ENCODE measurements around the gene ABHD4. TPM values are rescaled to one million over a fixed set of nuclear protein-coding genes. Genes with fewer than 3 reads are reported as not detected.
"Not testable (repeated sequence)": the region's sequence is repeated elsewhere in the genome, so short reads cannot be mapped to it uniquely, and the experiment has no call there.

Gene ABHD4
- total RNA-seq, 4 donors from 2014 or later, result 18.7 to 42.3 (median 27.7) TPM

DNA sequence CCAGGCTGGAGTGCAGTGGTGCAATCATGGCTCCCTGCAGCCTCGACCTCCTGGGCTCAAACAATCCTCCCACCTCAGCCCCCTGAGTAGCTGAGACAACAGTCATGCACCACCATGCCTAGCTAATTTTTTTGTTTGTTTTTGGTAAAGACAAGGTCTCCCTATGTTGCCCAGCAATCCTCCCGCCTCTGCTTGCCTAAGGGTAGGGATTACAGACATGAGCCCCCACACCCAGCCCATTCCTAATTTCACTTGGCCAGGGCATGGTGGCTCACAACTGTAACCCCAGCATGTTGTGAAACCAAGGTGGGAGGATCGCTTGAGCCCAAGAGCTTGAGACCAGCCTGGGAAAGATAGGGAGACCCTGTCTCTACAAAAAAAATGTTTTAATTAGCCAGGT is 18.2 kb upstream of the ABHD4 start:
- TF ChIP-seq POLR2A (IDR thresholded peaks at IDR 0.05; ENCODE audit: low read depth) (no peak), POLR2AphosphoS5 (IDR thresholded peaks at IDR 0.05) (no peak), EP300 (IDR thresholded peaks at IDR 0.05) (no peak)
- TF ChIP-seq, protein P1, sequence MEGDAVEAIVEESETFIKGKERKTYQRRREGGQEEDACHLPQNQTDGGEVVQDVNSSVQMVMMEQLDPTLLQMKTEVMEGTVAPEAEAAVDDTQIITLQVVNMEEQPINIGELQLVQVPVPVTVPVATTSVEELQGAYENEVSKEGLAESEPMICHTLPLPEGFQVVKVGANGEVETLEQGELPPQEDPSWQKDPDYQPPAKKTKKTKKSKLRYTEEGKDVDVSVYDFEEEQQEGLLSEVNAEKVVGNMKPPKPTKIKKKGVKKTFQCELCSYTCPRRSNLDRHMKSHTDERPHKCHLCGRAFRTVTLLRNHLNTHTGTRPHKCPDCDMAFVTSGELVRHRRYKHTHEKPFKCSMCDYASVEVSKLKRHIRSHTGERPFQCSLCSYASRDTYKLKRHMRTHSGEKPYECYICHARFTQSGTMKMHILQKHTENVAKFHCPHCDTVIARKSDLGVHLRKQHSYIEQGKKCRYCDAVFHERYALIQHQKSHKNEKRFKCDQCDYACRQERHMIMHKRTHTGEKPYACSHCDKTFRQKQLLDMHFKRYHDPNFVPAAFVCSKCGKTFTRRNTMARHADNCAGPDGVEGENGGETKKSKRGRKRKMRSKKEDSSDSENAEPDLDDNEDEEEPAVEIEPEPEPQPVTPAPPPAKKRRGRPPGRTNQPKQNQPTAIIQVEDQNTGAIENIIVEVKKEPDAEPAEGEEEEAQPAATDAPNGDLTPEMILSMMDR (IDR thresholded peaks at IDR 0.05), result no peak
- peaks cover under 1 to 5% (median 3%) of the 10 kb centered on the region in 4 donors for H3K36me3 ChIP-seq
- 88% methylated on average over 3 of the region's 3 CpGs for WGBS
- H3K4me3 ChIP-seq, result no peak overlapping the region
- no peaks in the 10 kb centered on the region for H3K9me3 ChIP-seq
- peaks cover 11 to 30% (median 16%) of the 10 kb centered on the region in 4 donors for H3K4me1 ChIP-seq
- H3K27me3 ChIP-seq, result no peaks in the 10 kb centered on the region
- no peak overlapping the region for H3K27ac ChIP-seq (replicated peaks in 1 of 4)
- intact Hi-C loops (cut with DNase I), result no loop called here
- no peak for DNase-seq (ENCODE audit: extremely low spot score)

GRCh38 chr14:22580625-22581024 is 17.5 kb upstream of the ABHD4 start:
- no peaks in the 10 kb centered on the region for H3K27me3 ChIP-seq
- H3K27ac ChIP-seq (replicated peaks in 1 of 4), result no peak overlapping the region
- no peak for DNase-seq (ENCODE audit: extremely low spot score)
- peaks cover 12 to 37% (median 23%) of the 10 kb centered on the region in 4 donors for H3K4me1 ChIP-seq
- 73% methylated on average over 2 of the region's 2 CpGs for WGBS
- no peak for TF ChIP-seq EP300 (IDR thresholded peaks at IDR 0.05)
- no peak for TF ChIP-seq POLR2AphosphoS5 (IDR thresholded peaks at IDR 0.05)
- TF ChIP-seq, protein P1 (IDR thresholded peaks at IDR 0.05), result no peak
- TF ChIP-seq POLR2A (IDR thresholded peaks at IDR 0.05; ENCODE audit: low read depth), result no peak
- H3K9me3 ChIP-seq, result no peaks in the 10 kb centered on the region
- no peak overlapping the region for H3K4me3 ChIP-seq
- intact Hi-C loops (cut with DNase I), result no loop called here
- peaks cover 0 to 5% (median 0%) of the 10 kb centered on the region in 4 donors for H3K36me3 ChIP-seq

DNA sequence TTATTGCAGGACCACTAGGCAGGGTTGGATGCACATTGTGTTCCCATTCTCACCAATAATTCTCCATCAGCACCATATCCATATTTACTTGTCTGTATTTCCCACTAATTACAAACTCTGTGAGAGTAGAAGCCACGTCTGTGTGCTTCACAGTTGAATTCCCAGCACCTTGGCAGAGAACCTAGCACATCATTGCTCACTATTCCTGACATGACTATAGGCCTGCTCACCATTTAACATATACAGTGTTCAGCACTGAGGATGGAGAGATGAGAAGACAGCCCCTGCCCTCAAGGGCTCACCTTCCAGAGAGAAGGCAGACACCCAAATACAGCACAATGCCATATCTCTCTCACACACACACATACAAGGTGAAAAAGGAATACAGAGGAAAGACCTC is 14.1 kb upstream of the ABHD4 start:
- 71% methylated on average over 1 of the region's 1 CpG for WGBS
- Histone ChIP-seq H3K27ac (replicated peaks in 1 of 4) (no peak overlapping the region), H3K36me3 (peaks cover 0 to 5% (median 0%) of the 10 kb centered on the region in 4 donors), H3K27me3 (no peaks in the 10 kb centered on the region), H3K4me1 (peaks cover 25 to 54% (median 47%) of the 10 kb centered on the region in 4 donors), H3K4me3 (no peak overlapping the region), H3K9me3 (no peaks in the 10 kb centered on the region)
- intact Hi-C loops (cut with DNase I), result no loop called here
- no peak for DNase-seq (ENCODE audit: extremely low spot score)
- TF ChIP-seq EP300 (IDR thresholded peaks at IDR 0.05) (no peak), POLR2A (IDR thresholded peaks at IDR 0.05; ENCODE audit: low read depth) (no peak), POLR2AphosphoS5 (IDR thresholded peaks at IDR 0.05) (no peak)
- TF ChIP-seq, protein P1 (IDR thresholded peaks at IDR 0.05), result no peak

DNA sequence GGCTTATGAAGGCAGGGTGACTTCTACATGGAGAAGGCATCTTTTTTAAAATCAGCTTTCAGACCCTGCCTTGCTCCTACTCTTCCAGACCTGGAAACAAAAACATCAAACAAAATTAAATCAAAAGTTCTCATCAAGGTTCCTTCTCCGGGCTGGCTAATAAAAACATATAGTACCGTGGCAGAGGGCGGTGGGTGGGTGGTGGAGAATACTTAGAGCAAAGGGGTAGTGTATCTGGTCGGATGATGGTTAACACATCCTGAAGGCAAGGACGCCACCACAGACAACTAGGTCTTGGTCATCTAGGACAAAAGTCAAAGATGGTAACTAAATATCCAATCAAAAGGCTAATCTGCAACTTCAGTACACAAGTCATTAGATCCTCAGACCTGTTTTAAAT is 10.9 kb upstream of the ABHD4 start:
- 94% methylated on average over 5 of the region's 5 CpGs for WGBS
- Histone ChIP-seq H3K4me3 (no peak overlapping the region), H3K36me3 (no peaks in the 10 kb centered on the region), H3K4me1 (peaks cover 30 to 63% (median 55%) of the 10 kb centered on the region in 4 donors), H3K27me3 (no peaks in the 10 kb centered on the region), H3K9me3 (no peaks in the 10 kb centered on the region), H3K27ac (replicated peaks in 1 of 4) (no peak overlapping the region)
- no peak for DNase-seq (ENCODE audit: extremely low spot score)
- no peak for TF ChIP-seq POLR2A (IDR thresholded peaks at IDR 0.05; ENCODE audit: low read depth)
- TF ChIP-seq POLR2AphosphoS5 (IDR thresholded peaks at IDR 0.05), result no peak
- TF ChIP-seq, protein P1 (IDR thresholded peaks at IDR 0.05), result no peak
- no peak for TF ChIP-seq EP300 (IDR thresholded peaks at IDR 0.05)
- intact Hi-C loops (cut with DNase I), result no loop called here

GRCh38 chr14:22587677-22588422 is 10.2 kb upstream of the ABHD4 start:
- H3K27me3 ChIP-seq; H3K36me3 ChIP-seq; DNase-seq (ENCODE audit: extremely low spot score); intact Hi-C loops (cut with DNase I); H3K9me3 ChIP-seq: not testable (repeated sequence)
- Histone ChIP-seq H3K4me1 (peaks cover 30 to 58% (median 55%) of the 10 kb centered on the region in 4 donors), H3K4me3 (peak overlapping the region; percentile 57 to 90 (median 74)), H3K27ac (replicated peaks in 1 of 4) (peak overlapping the region in 3 of 4 donors; percentile 88 to 93 (median 92))
- 78% methylated on average over 10 of the region's 10 CpGs for WGBS
